Trophoblast cell (in vitro differentiated cells and primary cell): ENCODE measurements around the gene ADRB1.

Experiments
- DNase-seq, 2 donors: peaks; one replicate each; pipeline ENCODE4 v3.0.0-alpha.2; 2016
- H2AFZ ChIP-seq: 2 replicates; pipeline ENCODE4 v1.6.1; 2013; ENCODE audit warnings: low read length, moderate library complexity, mild to moderate bottlenecking; ENCODE audit not compliant: insufficient read depth, poor library complexity
- H2AK5ac ChIP-seq: 2 replicates; pipeline ENCODE4 v1.6.1; 2013; ENCODE audit warnings: mild to moderate bottlenecking, low read length
- H2BK120ac ChIP-seq: 2 replicates; pipeline ENCODE4 v1.6.1; 2013; ENCODE audit warnings: low read length, mild to moderate bottlenecking, moderate library complexity; ENCODE audit not compliant: insufficient read depth, poor library complexity
- H2BK12ac ChIP-seq: 2 replicates; pipeline ENCODE4 v1.6.1; 2013; ENCODE audit warnings: mild to moderate bottlenecking, low read length, moderate library complexity
- H2BK5ac ChIP-seq: 2 replicates; pipeline ENCODE4 v1.6.1; 2013; ENCODE audit warnings: low read length, low read depth, moderate library complexity, mild to moderate bottlenecking; ENCODE audit not compliant: poor library complexity
- H3K14ac ChIP-seq: 2 replicates; pipeline ENCODE4 v1.6.1; 2013; ENCODE audit warnings: mild to moderate bottlenecking, low read length
- H3K18ac ChIP-seq: 2 replicates; pipeline ENCODE4 v1.6.1; 2013; ENCODE audit warnings: mild to moderate bottlenecking, low read length
- H3K23ac ChIP-seq: 2 replicates; pipeline ENCODE4 v1.6.1; 2013; ENCODE audit warnings: low read length
- H3K27ac ChIP-seq: 2 replicates; pipeline ENCODE4 v1.5.1; 2013; ENCODE audit warnings: low read depth, mild to moderate bottlenecking, inconsistent platforms, low read length, moderate library complexity
- H3K27me3 ChIP-seq: 2 replicates; pipeline ENCODE4 v1.6.1; 2013; ENCODE audit warnings: inconsistent platforms, mild to moderate bottlenecking, low read length, moderate library complexity; ENCODE audit not compliant: insufficient read depth
- H3K36me3 ChIP-seq, 2 experiments: 1 replicate in 1 of 2; 2 replicates in 1 of 2; pipeline ENCODE4 v1.6.1; 2013; ENCODE audit warnings: low read length in 2 of 2, mild to moderate bottlenecking in 2 of 2, moderate library complexity in 1 of 2; ENCODE audit not compliant: insufficient read depth in 2 of 2, control insufficient read depth in 1 of 2
- H3K4ac ChIP-seq: 2 replicates; pipeline ENCODE4 v1.6.1; 2013; ENCODE audit warnings: low read depth, mild to moderate bottlenecking, low read length, moderate library complexity
- H3K4me1 ChIP-seq, 2 experiments: 1 replicate in 1 of 2; 2 replicates in 1 of 2; pipeline ENCODE4 v1.6.1; 2013; ENCODE audit warnings: low read length in 2 of 2, mild to moderate bottlenecking in 2 of 2, moderate library complexity in 1 of 2; ENCODE audit not compliant: insufficient read depth in 2 of 2, control insufficient read depth in 1 of 2
- H3K4me2 ChIP-seq: 2 replicates; pipeline ENCODE4 v1.6.1; 2013; ENCODE audit warnings: inconsistent platforms, mild to moderate bottlenecking, low read length, moderate library complexity
- H3K4me3 ChIP-seq: 2 replicates; pipeline ENCODE4 v1.5.1; 2013; ENCODE audit warnings: mild to moderate bottlenecking, low read depth, low read length, inconsistent platforms
- H3K79me1 ChIP-seq: one replicate; pipeline ENCODE4 v1.6.1; 2013; ENCODE audit warnings: low read length
- H3K79me2 ChIP-seq: 2 replicates; pipeline ENCODE4 v1.6.1; 2013; ENCODE audit warnings: low read length, mild to moderate bottlenecking; ENCODE audit not compliant: control insufficient read depth, insufficient read depth, poor library complexity
- H3K9ac ChIP-seq: 2 replicates; pipeline ENCODE4 v1.6.1; 2013; ENCODE audit warnings: mild to moderate bottlenecking, low read length
- H3K9me3 ChIP-seq: 2 replicates; pipeline ENCODE4 v1.6.1; 2013; ENCODE audit warnings: low read depth, mild to moderate bottlenecking, control low read depth, inconsistent platforms, low read length; ENCODE audit not compliant: insufficient read depth
- H4K12ac ChIP-seq: 2 replicates; pipeline ENCODE4 v1.6.1; 2013; ENCODE audit warnings: low read depth, mild to moderate bottlenecking, low read length, moderate library complexity
- H4K8ac ChIP-seq: 2 replicates; pipeline ENCODE4 v1.6.1; 2013; ENCODE audit warnings: low read depth, mild to moderate bottlenecking, low read length, moderate library complexity
- H4K91ac ChIP-seq: one replicate; pipeline ENCODE4 v1.6.1; 2013; ENCODE audit warnings: low read depth, mild to moderate bottlenecking, low read length, moderate library complexity
- WGBS: extraction: QIAGEN DNeasy Blood & Tissue Kit; methylation state at CpG from one replicate; pipeline ENCODE4 v1.1.7; 2013; ENCODE audit warnings: missing lambda C conversion rate; ENCODE audit not compliant: insufficient read length, insufficient coverage; ENCODE audit errors: extremely low coverage; 5-methylcytosine and 5-hydroxymethylcytosine counted together

ADRB1 gene

GRCh38 chr10:114070710-114071109, 27.0 kb downstream of the ADRB1 start:
- no peaks in the 10 kb centered on the region for H3K9me3 ChIP-seq
- no peak overlapping the region for H3K18ac ChIP-seq
- no peak overlapping the region for H4K91ac ChIP-seq
- H3K79me2 ChIP-seq: no peaks in the 10 kb centered on the region
- no peak overlapping the region for H3K23ac ChIP-seq
- no peak overlapping the region for H2BK12ac ChIP-seq
- no peaks in the 10 kb centered on the region for H3K36me3 ChIP-seq
- no peak overlapping the region for H2AK5ac ChIP-seq
- H2BK120ac ChIP-seq: no peak overlapping the region
- H2AFZ ChIP-seq: no peak overlapping the region
- no peak overlapping the region for H3K9ac ChIP-seq
- no peak for DNase-seq
- no peak overlapping the region for H3K4me2 ChIP-seq
- no peaks in the 10 kb centered on the region for H3K79me1 ChIP-seq
- no peak overlapping the region for H4K8ac ChIP-seq
- WGBS: no CpG with 5 or more reads among the region's 5 CpGs
- H3K4ac ChIP-seq: no peak overlapping the region
- H3K27ac ChIP-seq: no peak overlapping the region
- H3K4me1 ChIP-seq: peaks cover 0 to 3% of the 10 kb centered on the region in 2 experiments
- no peak overlapping the region for H3K14ac ChIP-seq
- H3K27me3 ChIP-seq: no peaks in the 10 kb centered on the region
- H2BK5ac ChIP-seq: no peak overlapping the region
- H4K12ac ChIP-seq: no peak overlapping the region
- no peak overlapping the region for H3K4me3 ChIP-seq

- no peak overlapping the region for H3K18ac ChIP-seq
- H4K12ac ChIP-seq: no peak overlapping the region
- no peaks in the 10 kb centered on the region for H3K9me3 ChIP-seq
- no CpG with 5 or more reads among the region's 4 CpGs for WGBS
- no peak overlapping the region for H3K4me3 ChIP-seq
- H3K4me2 ChIP-seq: no peak overlapping the region
- H2AK5ac ChIP-seq: no peak overlapping the region
- H2BK5ac ChIP-seq: no peak overlapping the region
- H3K36me3 ChIP-seq: no peaks in the 10 kb centered on the region
- no peak overlapping the region for H3K9ac ChIP-seq
- peaks cover 0 to 3% of the 10 kb centered on the region in 2 experiments for H3K4me1 ChIP-seq
- no peaks in the 10 kb centered on the region for H3K79me2 ChIP-seq
- no peak overlapping the region for H2BK12ac ChIP-seq
- no peak overlapping the region for H3K23ac ChIP-seq
- no peak overlapping the region for H4K91ac ChIP-seq
- H3K79me1 ChIP-seq: no peaks in the 10 kb centered on the region
- DNase-seq: no peak
- H3K14ac ChIP-seq: no peak overlapping the region
- no peak overlapping the region for H3K4ac ChIP-seq
- H2AFZ ChIP-seq: no peak overlapping the region
- H4K8ac ChIP-seq: no peak overlapping the region
- no peak overlapping the region for H3K27ac ChIP-seq
- no peaks in the 10 kb centered on the region for H3K27me3 ChIP-seq
- H2BK120ac ChIP-seq: no peak overlapping the region
These were observed 27.5 kb downstream of the ADRB1 start for GRCh38 chr10:114071178-114071577.

GRCh38 chr10:114073395-114074186, 29.9 kb downstream of the ADRB1 start:
- H4K8ac ChIP-seq: no peak overlapping the region
- H3K79me2 ChIP-seq: no peaks in the 10 kb centered on the region
- H3K36me3 ChIP-seq: no peaks in the 10 kb centered on the region
- H2AFZ ChIP-seq: no peak overlapping the region
- H2BK12ac ChIP-seq: no peak overlapping the region
- no CpG with 5 or more reads among the region's 14 CpGs for WGBS
- no peak overlapping the region for H3K4me2 ChIP-seq
- H2BK120ac ChIP-seq: no peak overlapping the region
- H3K27ac ChIP-seq: no peak overlapping the region
- H3K27me3 ChIP-seq: no peaks in the 10 kb centered on the region
- no peak overlapping the region for H3K9ac ChIP-seq
- H3K4ac ChIP-seq: no peak overlapping the region
- H3K4me3 ChIP-seq: no peak overlapping the region
- H2AK5ac ChIP-seq: no peak overlapping the region
- H3K18ac ChIP-seq: no peak overlapping the region
- no peaks in the 10 kb centered on the region for H3K4me1 ChIP-seq
- H4K12ac ChIP-seq: no peak overlapping the region
- no peak overlapping the region for H3K14ac ChIP-seq
- no peak overlapping the region for H3K23ac ChIP-seq
- DNase-seq: no peak
- H2BK5ac ChIP-seq: no peak overlapping the region
- no peaks in the 10 kb centered on the region for H3K79me1 ChIP-seq
- H3K9me3 ChIP-seq: no peaks in the 10 kb centered on the region
- H4K91ac ChIP-seq: no peak overlapping the region

- H3K4me1 ChIP-seq: no peaks in the 10 kb centered on the region
- H2BK12ac ChIP-seq: no peak overlapping the region
- no peaks in the 10 kb centered on the region for H3K9me3 ChIP-seq
- H2BK120ac ChIP-seq: no peak overlapping the region
- H3K79me2 ChIP-seq: no peaks in the 10 kb centered on the region
- no peak overlapping the region for H3K14ac ChIP-seq
- H3K4me2 ChIP-seq: no peak overlapping the region
- no CpG with 5 or more reads among the region's 6 CpGs for WGBS
- no peaks in the 10 kb centered on the region for H3K79me1 ChIP-seq
- no peak overlapping the region for H3K4ac ChIP-seq
- H3K23ac ChIP-seq: no peak overlapping the region
- no peak overlapping the region for H2AFZ ChIP-seq
- no peak overlapping the region for H4K8ac ChIP-seq
- no peak overlapping the region for H4K12ac ChIP-seq
- H3K18ac ChIP-seq: no peak overlapping the region
- H3K27me3 ChIP-seq: no peaks in the 10 kb centered on the region
- no peak overlapping the region for H2AK5ac ChIP-seq
- DNase-seq: no peak
- H3K9ac ChIP-seq: no peak overlapping the region
- no peak overlapping the region for H3K4me3 ChIP-seq
- no peak overlapping the region for H4K91ac ChIP-seq
- H3K27ac ChIP-seq: no peak overlapping the region
- no peak overlapping the region for H2BK5ac ChIP-seq
- H3K36me3 ChIP-seq: no peaks in the 10 kb centered on the region
These were observed 31.4 kb downstream of the ADRB1 start for GRCh38 chr10:114075093-114075492.
